NCI-H2029 (cell line): ENCODE data around the gene TLDC2.
"Not testable (repeated sequence)": the region's sequence is repeated elsewhere in the genome, so short reads cannot be mapped to it uniquely, and the experiment has no call there.

Source experiments
- DNase-seq: peaks from one replicate; lab custom pipeline; 2025; lab: John Stamatoyannopoulos, UW

Gene TLDC2

DNA sequence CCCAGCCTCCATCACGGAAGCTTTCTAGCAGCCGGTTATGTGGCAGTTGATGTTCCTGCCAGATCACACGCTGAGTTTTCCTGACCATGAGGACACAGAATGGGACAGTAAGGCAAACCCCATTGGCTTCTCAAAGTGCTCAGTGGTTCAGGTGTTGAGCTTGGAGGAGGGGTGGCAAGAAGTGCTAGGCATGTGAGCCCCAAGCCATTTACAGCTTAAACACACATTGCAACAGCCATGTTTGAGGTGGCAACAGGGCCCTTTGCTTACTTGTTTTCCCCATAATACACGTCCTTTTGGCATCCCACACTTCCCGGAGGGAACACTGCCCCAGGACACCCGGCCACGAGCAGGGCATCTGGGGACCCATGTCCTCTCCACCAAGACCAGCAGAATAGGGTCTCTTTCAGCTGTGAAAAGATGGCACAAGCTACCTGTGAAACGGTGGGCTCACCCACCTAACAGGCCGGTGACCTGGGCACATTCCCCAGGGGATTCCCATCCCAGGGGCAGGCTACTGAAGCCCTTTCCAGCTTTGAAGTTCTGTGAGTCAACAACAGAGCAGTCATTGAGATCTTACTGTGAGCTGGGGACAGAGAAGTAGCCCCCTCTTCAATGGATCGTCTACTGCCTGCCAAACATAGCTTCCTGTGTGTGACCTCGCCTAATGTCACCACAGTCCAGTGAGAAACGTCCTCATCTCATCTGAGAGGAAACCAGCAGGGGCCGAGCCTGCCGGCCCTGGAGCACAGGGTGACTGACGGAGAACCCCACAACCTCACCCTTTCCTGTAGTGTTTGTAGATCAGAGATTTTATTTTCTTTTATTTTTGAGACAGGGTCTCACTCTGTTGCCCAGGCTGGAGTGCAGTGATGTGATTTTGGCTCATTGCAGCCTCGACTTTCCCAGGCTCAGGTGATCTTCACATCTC lies 4.0 kb upstream of the TLDC2 start:
- no peak for DNase-seq

DNA sequence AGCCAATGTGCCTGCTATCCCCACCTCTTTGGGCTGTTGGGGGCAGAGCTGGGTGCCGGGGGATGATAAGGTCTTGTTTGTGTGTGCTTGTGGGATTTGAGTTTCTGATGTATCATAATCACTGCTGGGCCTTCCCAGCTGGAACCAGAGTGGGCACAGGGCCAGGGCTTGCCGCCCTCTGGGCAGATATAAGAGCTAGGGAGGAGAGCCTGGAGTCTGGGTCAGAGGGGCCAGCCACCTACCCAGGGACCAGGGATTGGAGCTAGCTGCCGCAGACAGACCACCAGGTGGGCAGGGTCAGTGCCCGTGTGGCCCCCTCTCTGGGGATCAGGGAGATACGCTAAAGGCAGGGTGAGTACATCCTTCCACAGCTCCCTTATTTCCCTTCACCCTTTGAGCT lies 3.1 kb upstream of the TLDC2 start:
- no peak for DNase-seq

DNA sequence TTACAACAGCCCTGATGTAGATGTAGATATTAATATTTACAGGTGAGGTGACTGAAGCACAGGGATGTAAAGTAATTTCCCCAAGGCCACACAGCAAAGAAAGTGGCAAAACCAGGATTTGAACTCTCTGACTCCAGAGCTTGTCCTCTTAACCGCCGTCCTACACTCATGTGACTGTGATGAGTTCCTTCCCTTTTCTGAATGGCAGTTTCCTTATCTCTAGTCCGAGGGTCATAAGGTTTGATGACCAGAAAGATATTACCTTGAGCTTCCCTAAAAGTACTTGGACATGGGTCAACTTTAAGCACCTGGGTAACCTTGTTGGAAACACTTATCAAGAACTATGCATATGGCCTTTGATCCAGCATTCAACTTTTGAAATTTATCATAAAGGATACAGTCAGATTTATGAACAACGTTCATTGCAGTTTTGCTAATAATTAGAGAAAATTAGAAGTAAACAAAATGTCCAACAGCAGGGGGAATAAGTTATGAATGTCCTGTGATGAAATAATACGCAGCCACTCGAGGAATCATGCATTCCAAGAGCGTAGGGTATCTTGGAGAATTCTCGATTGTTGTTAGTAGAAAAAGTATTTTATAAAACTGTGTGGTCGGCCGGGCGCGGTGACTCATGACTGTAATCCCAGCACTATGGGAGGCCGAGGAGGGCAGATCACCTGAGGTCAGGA lies 2.3 kb upstream of the TLDC2 start:
- no peak for DNase-seq

DNA sequence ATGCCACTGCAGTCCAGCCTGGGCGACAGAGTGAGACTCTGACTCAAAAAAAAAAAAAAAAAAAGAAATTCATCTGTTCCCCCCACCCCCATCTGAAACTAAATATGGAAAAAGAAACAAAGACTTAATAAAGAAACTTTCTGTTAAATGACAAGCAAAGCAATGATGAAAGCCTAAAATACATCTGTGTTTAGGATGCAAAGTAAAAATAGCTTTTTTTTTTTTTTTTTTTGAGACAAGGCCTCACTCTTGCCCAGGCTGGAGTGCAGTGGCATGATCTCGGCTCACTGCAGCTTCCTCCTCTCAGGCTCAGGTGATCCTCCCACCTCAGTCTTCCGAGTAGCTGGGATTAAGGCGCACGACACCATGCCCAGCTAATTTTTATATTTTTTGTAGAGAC lies 845 bp upstream of the TLDC2 start:
- DNase-seq: not testable (repeated sequence)

DNA sequence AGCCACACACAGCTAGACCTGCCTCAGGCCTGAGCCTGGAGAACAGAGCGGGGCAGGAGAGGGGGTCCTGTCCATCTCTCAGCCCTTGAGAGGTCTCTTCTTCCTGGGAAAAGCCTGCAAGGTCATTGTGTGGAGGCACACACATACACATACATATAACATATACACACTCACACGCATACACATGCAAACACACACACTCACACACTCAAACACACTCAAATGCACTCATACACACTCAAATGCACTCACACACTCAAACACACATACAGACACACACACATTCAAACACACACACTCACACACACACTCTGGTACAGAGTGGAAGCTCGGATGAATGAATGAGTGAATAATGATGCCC lies 515 bp downstream of the TLDC2 start:
- no peak for DNase-seq

DNA sequence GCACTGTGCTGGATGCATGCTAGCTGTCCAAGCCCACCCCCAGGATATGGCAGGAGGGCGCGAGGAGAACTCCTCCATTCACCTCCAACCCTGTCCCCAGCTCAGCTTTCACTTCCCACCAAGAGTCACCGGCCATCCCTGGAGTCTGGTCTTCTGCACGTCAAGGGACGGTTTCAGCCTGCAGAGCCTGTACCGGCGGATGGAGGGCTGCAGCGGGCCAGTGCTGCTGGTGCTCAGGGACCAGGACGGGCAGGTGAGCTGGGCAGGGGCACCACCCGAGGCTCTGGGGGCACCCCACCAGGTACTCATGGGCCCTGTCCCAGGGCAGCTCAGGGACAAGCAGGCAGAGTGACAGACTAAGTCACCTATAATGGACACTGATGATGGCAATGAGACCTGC lies 3.0 kb downstream of the TLDC2 start:
- DNase-seq: no peak

DNA sequence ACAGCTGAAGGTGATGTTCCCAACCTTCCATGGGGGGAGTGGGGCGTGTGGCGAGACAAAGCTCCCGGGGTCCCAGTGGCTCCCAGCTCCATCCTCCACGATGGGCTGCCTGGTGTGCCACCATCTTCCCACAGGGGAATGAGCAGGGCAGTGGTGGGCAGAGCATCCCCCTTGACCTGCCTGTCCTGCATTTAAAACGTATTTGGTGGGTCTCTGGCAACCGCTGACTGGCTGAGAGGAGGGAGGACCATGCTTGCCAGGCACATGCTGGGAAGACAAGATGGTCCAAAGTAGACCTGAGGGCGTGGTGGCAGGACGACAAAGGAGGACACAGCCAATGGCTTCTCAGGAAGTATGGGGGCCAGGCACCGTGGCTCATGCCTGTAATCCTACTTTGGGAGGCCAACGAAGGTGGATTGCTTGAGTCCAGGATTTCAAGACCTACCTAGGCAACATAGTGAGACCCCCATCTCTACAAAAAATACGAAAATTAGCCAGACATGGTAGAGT lies 4.9 kb downstream of the TLDC2 start:
- DNase-seq: no peak

DNA sequence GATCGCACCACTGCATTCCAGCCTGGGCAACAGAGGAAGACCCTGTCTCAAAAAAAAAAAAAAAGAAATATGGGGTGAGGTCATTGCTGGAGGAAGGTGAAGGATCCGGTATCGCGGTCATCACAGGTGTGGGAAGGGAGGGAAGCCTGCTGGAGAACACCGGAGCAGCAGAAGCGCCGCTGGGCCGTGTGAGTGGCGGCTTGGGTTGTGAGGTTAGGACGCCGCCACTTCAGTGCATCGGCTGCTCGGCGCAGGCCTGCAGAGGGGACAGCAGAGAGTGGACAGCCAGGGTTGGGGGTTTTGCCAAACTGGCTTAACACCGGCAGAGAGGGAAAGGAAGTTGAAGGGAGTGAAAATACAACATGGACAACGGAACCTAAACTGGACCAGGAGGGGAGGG lies 5.4 kb downstream of the TLDC2 start:
- DNase-seq: no peak

DNA sequence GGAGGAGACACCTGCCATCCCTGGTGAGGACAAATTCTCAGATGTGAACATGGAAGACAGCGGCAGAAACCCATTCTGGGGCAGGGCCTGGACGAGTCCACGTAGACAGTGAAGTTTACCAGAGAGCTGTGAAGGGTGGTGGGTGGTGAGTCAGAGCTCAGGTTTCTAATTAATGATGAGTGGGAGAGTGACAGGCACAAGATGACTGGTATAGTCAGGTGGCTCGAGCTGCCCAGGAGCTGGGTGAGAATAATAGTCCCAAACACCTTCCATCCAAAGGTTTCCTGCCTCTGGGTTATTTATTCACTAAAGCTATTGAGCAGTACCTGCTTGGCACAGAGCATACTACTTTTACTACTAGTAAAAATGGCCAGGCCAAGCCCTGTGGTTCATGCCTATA lies 6.0 kb downstream of the TLDC2 start:
- no peak for DNase-seq

DNA sequence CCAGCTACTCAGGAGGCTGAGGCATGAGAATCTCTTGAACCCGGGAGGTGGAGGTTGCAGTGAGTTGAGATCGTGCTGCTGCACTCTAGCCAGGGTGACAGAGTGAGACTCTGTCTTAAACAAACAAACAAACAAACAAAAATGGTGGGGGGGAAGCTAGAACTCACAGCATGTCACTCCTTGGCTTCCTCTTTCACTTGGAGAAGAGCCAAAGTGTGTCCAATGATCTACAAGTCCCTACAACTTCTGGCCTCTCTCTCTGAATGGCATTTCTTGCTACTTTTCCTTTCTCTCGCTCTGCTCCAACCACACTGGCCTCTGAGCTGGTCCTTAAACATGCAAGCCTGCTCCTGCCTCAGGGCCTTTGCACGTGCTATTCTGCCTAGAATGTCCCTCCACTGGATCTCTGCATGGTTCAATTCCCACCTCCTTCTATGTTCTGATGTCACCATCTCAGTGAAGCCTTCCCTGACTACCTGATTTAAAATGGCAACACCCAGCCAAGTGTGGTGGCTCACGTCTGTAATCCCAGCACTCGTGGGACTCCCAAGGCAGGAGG lies 8.1 kb downstream of the TLDC2 start:
- no peak for DNase-seq

DNA sequence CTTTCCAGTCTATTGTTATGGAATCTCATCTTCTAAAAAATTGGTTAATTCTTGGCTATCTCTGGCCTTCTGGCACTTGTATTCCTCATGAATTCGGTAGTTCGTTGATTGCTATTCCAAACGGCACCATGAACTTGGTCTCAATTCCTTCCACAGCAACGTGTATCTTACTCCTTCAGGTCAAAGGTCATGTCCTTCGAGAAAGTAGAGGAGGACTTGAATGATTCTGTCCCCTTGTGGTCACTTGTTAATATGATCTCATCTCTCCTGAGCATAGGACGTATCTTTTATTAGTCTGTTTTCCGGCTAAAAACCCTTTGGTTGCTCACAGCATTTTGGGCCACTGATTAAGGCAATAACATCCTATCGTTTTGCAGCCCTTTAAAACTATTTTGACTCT lies 9.4 kb downstream of the TLDC2 start:
- no peak for DNase-seq

DNA sequence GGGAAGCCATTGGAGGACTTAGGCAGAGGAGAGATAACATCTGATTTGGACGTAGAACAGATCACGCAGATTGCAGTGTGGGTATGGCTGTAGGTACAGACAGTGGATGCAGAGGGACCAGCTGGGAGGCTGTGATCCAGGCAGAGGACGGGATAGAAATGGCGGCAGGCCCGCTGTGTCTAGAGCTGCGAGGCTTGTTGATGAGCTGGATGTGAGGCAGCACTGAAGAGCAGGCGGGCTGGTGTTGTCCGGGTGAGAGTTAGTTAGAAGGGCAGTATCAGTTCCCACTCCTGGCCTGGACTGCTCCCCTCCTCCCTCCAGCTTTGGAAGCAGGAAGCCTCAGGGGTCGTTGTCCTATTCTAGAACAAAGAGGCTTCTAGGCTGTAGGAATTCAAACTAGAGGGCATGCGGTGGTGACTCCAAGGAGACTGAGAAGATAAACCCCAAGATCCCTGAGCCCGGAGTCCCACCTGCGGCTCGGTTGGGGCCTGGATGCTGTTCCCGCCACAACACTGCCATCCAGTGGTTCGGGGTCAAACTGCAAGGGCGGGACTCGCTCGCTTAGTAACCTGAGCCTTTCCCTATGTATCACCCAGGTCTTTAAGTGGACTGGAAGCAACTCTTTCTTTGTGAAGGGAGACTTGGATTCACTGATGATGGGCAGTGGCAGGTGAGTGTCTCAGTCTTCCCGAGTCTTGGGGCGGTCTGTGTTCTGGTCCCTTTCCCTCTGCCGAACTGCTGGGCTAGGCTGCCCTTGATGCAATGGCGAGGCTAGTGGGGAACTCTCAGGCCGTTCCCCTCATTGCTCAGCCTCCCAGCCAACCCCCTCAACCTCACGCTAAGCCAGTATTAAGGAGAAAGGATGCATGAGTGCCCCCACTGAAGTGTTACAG lies 11.2 kb downstream of the TLDC2 start:
- DNase-seq: peak; percentile 63

DNA sequence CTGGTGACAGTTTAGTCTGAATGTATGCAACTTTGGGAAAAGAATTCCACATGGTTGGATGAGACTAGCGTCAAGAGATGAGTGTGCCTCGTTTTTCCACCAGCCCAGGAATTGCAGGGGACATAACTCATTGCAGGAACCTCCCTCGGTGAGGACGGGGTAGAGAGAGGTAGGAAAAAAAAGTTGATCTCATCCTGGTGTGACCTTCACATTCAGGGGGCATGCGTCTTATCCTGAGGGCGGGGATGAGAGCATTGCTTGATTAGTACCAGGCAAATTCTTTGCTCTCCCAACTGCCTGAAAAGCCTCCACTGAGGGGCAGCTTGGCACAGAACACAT lies 11.8 kb downstream of the TLDC2 start:
- DNase-seq: no peak

DNA sequence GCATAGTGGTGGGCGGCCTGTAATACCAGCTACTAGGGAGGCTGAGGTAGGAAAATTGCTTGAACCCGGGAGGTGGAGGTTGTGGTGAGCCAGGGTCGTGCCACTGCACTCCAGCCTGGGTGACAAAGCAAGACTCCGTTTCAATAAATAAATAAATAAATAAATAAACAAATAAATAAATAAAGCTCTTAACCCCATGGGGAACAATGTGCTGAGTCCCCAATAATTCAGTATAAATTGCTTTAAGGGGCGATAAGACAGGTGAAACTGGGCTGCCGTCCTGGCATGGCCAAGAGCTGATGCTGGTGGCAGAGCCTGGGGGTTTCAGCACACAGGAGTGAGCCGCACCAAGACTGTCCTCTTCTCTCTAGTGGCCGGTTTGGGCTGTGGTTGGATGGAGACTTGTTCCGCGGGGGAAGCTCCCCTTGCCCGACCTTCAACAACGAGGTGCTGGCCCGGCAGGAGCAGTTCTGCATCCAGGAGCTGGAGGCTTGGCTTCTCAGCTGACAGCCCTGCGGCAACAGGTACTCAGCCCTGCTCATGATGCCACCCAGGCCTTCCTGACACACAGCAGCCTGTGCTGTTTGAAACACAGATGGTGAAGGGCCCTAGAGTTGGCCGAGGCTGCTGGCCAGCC lies 13.1 kb downstream of the TLDC2 start:
- no peak for DNase-seq

DNA sequence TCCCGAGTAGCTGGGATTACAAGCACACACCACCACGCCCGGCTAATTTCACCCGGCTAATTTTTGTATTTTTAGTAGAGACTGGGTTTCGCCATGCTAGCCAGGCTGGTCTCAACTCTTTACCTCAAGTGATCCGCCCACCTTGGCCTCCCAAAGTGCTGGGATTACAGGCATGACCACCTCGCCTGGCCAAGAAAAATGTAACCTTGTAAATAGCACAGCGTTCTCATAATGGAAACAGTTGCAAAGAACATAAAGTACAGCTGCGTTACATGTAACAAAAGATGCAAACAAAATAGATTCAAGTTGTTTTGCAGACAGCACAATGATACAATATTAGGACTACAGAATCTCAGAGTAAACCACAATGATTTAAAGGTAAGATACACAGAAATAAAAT lies 14.6 kb downstream of the TLDC2 start:
- DNase-seq: no peak

DNA sequence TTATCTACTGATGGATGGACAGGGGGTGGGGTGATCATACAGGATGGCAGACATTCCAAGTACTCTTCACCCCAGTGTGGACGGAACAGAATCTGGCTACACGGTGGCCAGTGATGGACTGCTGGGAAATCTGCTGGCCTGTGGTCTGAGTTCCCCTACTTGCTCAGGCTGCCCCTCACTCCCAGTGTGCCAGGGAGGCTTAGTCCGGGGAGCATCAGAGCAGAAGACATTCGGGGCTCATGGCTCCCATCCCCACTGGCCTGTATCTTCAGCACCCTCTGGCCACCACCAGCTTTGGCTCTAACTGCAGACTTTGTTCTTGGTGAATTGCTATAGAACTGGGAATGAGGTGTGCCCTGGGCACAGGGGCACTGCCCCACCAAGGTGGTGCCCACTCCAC lies 15.3 kb downstream of the TLDC2 start:
- no peak for DNase-seq

DNA sequence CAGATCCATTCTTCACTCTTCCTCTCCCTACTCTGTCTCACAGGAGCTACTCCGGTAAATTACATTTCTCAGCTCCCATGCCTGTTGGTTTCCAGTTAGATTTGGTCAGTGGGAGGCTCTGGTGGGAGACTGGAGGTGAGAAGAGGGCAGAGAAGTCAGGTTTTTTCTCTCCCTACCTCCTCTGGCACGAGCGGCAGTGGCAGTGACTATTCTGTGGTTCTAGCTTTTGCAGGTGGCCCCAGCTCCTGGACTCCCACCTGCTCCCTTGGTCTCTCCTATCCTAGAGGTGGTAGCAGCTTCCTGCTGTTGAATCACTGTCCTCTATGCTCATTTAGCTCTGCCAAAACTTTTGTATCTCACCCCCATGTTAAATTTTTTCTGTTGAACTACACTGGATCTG lies 17.9 kb downstream of the TLDC2 start:
- no peak for DNase-seq

DNA sequence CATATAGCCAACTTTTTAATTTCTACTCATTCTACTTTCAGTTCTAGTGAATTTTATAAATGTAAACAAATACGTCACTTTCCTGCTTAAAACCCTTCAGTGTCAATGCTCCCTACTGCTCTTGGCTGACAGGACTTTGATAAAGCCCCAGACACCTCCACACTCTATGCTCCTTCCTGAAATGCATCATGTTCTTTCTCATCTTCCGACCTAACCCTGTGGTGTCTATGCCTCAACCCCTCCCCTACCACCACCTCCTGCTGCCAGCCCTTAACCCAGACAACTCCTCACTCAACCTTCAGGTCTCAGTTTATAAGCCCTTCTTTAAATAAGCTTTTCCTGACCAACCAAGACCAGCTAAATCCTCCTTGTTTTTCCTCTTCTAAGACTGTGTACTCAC lies 19.1 kb downstream of the TLDC2 start:
- DNase-seq: no peak

DNA sequence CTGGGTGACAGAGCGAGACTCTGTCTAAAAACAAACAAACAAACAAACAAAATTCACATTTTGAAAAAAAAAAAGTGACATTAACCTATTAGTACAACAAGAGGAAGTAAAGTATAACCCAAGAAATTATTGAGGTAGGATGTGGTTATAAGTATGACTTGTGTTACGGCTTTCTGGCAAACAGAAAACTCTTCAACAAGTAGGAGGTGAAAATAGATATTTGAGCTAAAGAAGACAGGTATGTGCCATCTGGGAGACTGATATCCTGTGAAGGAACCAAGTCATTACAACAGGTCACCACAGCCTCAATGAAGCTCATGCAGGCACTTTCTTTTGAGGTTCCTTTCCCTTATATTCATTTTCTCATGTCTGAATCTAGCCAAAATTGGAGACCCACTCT lies 28.8 kb downstream of the TLDC2 start:
- no peak for DNase-seq

DNA sequence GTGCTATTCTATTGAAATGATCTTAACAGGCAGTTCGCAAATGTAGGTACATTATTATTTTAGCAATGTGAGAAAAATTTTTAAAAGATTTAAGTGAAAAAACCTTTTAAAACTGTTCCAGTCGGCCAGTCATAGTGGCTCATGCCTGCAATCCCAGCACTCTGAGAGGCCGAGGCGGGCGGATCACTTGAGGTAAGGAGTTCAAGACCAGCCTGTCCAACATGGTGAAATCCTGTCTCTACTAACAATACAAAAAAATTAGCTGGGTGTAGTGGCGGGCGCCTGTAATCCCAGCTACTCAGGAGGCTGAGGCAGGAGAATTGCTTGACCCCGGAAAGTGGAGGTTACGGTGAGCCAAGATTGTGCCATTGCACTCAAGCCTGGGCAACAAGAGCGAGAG lies 29.6 kb downstream of the TLDC2 start:
- DNase-seq: not testable (repeated sequence)

DNA sequence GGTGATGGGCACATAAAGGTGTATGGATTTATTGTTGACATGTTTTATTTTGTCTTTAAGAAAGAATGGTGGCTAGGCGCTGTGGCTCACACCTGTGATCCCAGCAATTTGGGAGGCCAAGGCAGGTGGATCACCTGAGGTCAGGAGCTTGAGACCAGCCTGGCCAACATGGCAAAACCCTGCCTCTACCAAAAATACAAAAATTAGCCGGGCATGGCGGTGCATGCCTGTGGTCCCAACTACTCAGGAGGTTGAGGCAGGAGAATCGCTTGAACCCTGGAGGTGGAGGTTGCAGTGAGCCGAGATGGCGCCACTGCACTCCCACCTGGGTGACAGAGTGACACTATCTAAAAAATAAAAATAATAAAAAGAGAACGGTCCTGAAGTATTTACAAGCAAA lies 30.1 kb downstream of the TLDC2 start:
- not testable (repeated sequence) for DNase-seq

DNA sequence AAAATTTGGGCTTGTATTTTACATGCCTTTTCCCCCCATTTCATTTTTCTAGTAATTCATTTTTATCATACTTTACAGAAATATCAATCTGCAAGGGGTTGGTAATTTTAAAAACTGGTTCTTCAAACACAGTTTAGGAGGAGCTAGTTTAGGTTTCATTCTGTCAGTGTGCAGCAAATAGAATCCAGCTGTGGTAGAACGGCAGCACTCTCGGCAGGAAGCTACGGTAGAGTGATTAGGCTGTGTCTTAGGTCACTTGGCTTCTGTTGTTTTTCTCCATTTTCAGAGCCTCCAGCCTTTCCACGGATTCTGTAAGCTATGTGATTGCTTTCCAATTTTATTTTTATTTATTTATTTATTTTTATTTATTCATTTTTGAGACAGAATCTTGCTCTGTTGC lies 32.7 kb downstream of the TLDC2 start:
- DNase-seq: no peak
